GM12801 (cell line): Measurements from ENCODE around the gene ACSF3.

ENCODE experiments used
- CTCF ChIP-seq: IDR thresholded peaks from one replicate; pipeline ENCODE4 v1.5.1; 2011; ENCODE audit warnings: control low read depth; ENCODE audit not compliant: insufficient read length; ENCODE audit errors: extremely low read depth

Gene ACSF3

GRCh38 chr16:89171216-89172170 is 77.8 kb downstream of the ACSF3 start, which contains the start of gene CDH15:
CDH15 (plus strand) TSS chr16:89171748; CDS start chr16:89171832, 84 bp downstream.
- no peak for TF ChIP-seq CTCF

GRCh38 chr16:89172171-89172527 is 78.5 kb downstream of the ACSF3 start:
- no peak for TF ChIP-seq CTCF

- TF ChIP-seq CTCF = no peak
These were observed 79.0 kb downstream of the ACSF3 start for GRCh38 chr16:89172528-89173173.

- TF ChIP-seq CTCF = no peak
These were observed 79.7 kb downstream of the ACSF3 start for GRCh38 chr16:89173174-89173921.

GRCh38 chr16:89174055-89174827 is 80.6 kb downstream of the ACSF3 start:
- no peak for TF ChIP-seq CTCF

- no peak for TF ChIP-seq CTCF
These were observed 81.2 kb downstream of the ACSF3 start for GRCh38 chr16:89174877-89175276.
